ENCODE results near the gene DLGAP3.
A peak's percentile ranks its signal among the peaks of the same experiment; 100 is the strongest.

Gene DLGAP3

GRCh38 chr1:34900775-34901502 is 28.5 kb downstream of the DLGAP3 start:
- no peak for DNase-seq (ENCODE audit: low read depth)

GRCh38 chr1:34899906-34900305 is 29.5 kb downstream of the DLGAP3 start:
- DNase-seq (ENCODE audit: low read depth): no peak

GRCh38 chr1:34899471-34899870 is 30.0 kb downstream of the DLGAP3 start:
- no peak for DNase-seq (ENCODE audit: low read depth)

GRCh38 chr1:34898330-34898761 is 31.1 kb downstream of the DLGAP3 start:
- DNase-seq (ENCODE audit: low read depth): no peak

GRCh38 chr1:34896612-34897011 is 32.8 kb downstream of the DLGAP3 start:
- DNase-seq (ENCODE audit: low read depth): no peak

GRCh38 chr1:34889705-34890104 is 39.7 kb downstream of the DLGAP3 start:
- DNase-seq (ENCODE audit: low read depth): no peak

GRCh38 chr1:34887593-34887992 is 41.9 kb downstream of the DLGAP3 start:
- DNase-seq (ENCODE audit: low read depth): no peak

GRCh38 chr1:34885405-34886247 is 43.8 kb downstream of the DLGAP3 start:
- no peak for DNase-seq (ENCODE audit: low read depth)

- no peak for DNase-seq (ENCODE audit: low read depth)
Measured at GRCh38 chr1:34884961-34885360, 44.5 kb downstream of the DLGAP3 start.

- DNase-seq (ENCODE audit: low read depth): no peak
Measured at GRCh38 chr1:34884536-34884935, 44.9 kb downstream of the DLGAP3 start.

GRCh38 chr1:34879230-34879629 is 50.2 kb downstream of the DLGAP3 start:
- DNase-seq (ENCODE audit: low read depth): no peak

GRCh38 chr1:34876406-34876805 is 53.0 kb downstream of the DLGAP3 start:
- DNase-seq (ENCODE audit: low read depth): no peak

- DNase-seq (ENCODE audit: low read depth): no peak
Measured at GRCh38 chr1:34874296-34874952, 55.0 kb downstream of the DLGAP3 start.

GRCh38 chr1:34872133-34872503 is 57.3 kb downstream of the DLGAP3 start:
- no peak for DNase-seq (ENCODE audit: low read depth)

- no peak for DNase-seq (ENCODE audit: low read depth)
Measured at GRCh38 chr1:34871443-34872132, 57.9 kb downstream of the DLGAP3 start.

GRCh38 chr1:34870395-34870794 is 59.1 kb downstream of the DLGAP3 start:
- DNase-seq (ENCODE audit: low read depth): no peak

GRCh38 chr1:34869760-34870159 is 59.7 kb downstream of the DLGAP3 start:
- no peak for DNase-seq (ENCODE audit: low read depth)

GRCh38 chr1:34868230-34869049 is 61.0 kb downstream of the DLGAP3 start:
- DNase-seq (ENCODE audit: low read depth): no peak

GRCh38 chr1:34867415-34867814 is 62.0 kb downstream of the DLGAP3 start:
- DNase-seq (ENCODE audit: low read depth): no peak

GRCh38 chr1:34866762-34867109 is 62.7 kb downstream of the DLGAP3 start:
- no peak for DNase-seq (ENCODE audit: low read depth)

GRCh38 chr1:34865981-34866761 is 63.3 kb downstream of the DLGAP3 start:
- DNase-seq (ENCODE audit: low read depth): peak; percentile 41
